Erythroblast (primary cell): ENCODE measurements around the gene MSI2.

Experiments
- GATA1 ChIP-seq: IDR thresholded peaks from 2 replicates; pipeline ENCODE4 v1.6.1; 2011; ENCODE audit warnings: low read depth, mild to moderate bottlenecking, control low read depth, low read length, moderate library complexity
- POLR2A ChIP-seq: IDR thresholded peaks from 2 replicates; pipeline ENCODE4 v1.6.1; 2011; ENCODE audit warnings: mild to moderate bottlenecking, low read length

- TF ChIP-seq POLR2A: no peak
- no peak for TF ChIP-seq GATA1
These were observed 146.9 kb downstream of the MSI2 start for GRCh38 chr17:57403236-57403635.
